ENCODE data around the gene KCNJ12. TPM values are rescaled to one million over a fixed set of nuclear protein-coding genes. Genes with fewer than 3 reads are reported as not detected.

KCNJ12 gene
- polyA plus RNA-seq, 3 donors = not detected

- intact Hi-C loops (cut with micrococcal nuclease) = no loop called here
- H3K79me2 ChIP-seq (ENCODE audit: insufficient read depth, low read length) = no peaks in the 10 kb centered on the region
- no peaks in the 10 kb centered on the region for H3K9me3 ChIP-seq (replicated peaks in 1 of 2; ENCODE audit: control insufficient read depth in 1 of 2, insufficient read depth in 1 of 2, low read length in 2 of 2)
- no peak overlapping the region for H3K4me3 ChIP-seq (replicated peaks in 1 of 3; ENCODE audit: low read depth in 2 of 3, low read length in 3 of 3)
- H3K36me3 ChIP-seq (replicated peaks in 1 of 2; ENCODE audit: control insufficient read depth in 1 of 2, insufficient read depth in 2 of 2, low read length in 2 of 2) = no peaks in the 10 kb centered on the region
- no peaks in the 10 kb centered on the region for H3K27me3 ChIP-seq (ENCODE audit: control insufficient read depth in 2 of 2, insufficient read depth in 2 of 2, low read length in 2 of 2)
- H3K9ac ChIP-seq (ENCODE audit: insufficient read depth, low read length, poor library complexity, severe bottlenecking) = no peak overlapping the region
- no peak for DNase-seq
- H3K36me3 Mint-ChIP-seq = no peaks in the 10 kb centered on the region
- H2AFZ ChIP-seq (ENCODE audit: insufficient read depth, low read depth, low read length, poor library complexity, severe bottlenecking) = no peak overlapping the region
- peaks cover 6% of the 10 kb centered on the region for H3K4me1 Mint-ChIP-seq
- no peak overlapping the region for H3K27ac Mint-ChIP-seq
- peaks cover 4 to 10% (median 5%) of the 10 kb centered on the region in 3 donors for H3K27me3 Mint-ChIP-seq (ENCODE audit: low read depth in 3 of 3)
- no peak overlapping the region for H3K27ac ChIP-seq (ENCODE audit: low read depth in 1 of 2, low read length in 2 of 2)
- H3K9me3 Mint-ChIP-seq = peaks cover 0 to 2% (median 0%) of the 10 kb centered on the region in 7 donors
- no peak overlapping the region for H3K4me3 Mint-ChIP-seq
- no peaks in the 10 kb centered on the region for H3K4me1 ChIP-seq (ENCODE audit: control insufficient read depth in 1 of 2, insufficient read depth in 2 of 2, low read length in 2 of 2)
- H3K4me2 ChIP-seq (replicated peaks; ENCODE audit: extremely low read depth, low read length, poor library complexity, severe bottlenecking) = no peak overlapping the region
- no peaks in the 10 kb centered on the region for H4K20me1 ChIP-seq (ENCODE audit: insufficient read depth, low read length)
- no peak for TF ChIP-seq CTCF (IDR thresholded peaks at IDR 0.05)
- 88% methylated on average over 7 of the region's 10 CpGs for WGBS (ENCODE audit: insufficient coverage)
Measured at GRCh38 chr17:21357696-21358656, 18.2 kb upstream of the KCNJ12 start.

DNA sequence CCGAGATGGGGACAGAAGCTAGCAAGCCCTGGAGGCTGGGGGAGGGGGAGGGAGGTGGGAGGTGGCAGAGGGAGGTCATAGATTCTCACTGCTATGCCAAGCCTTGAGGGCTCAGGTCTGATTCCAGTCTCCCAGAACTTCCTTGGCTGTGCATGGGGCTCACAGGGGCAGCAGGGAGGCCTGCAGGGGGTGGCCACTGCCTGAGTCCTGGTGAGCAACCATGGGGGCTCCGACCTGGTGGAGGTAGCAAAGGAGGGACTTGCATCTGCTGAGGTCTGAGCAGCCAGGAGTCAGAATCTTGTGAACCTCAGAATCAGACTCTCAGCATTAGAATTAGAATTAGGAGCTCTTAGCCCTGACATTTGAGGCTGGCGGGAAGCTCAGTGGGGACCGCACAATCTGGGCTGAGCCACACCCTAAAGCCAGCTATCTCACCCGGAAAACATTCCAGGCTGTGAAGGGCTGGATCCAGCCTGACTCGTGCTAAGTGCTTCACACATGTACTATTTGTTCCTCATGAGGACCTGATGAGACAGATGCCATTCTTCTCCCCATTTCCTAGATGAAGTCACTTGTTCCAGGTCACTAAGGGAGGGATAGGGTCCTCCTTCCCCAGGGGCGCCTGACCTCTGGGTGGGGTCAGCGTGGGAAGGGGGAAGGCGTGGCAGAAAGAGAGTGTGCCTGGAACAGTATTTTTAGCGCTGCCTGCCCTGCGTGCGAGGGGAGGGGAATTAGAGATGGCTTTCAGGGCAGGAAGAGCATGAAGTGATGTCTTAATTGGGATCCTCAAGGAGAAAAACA is 17.3 kb upstream of the KCNJ12 start:
- H3K4me3 ChIP-seq (replicated peaks in 1 of 3; ENCODE audit: low read depth in 2 of 3, low read length in 3 of 3) = no peak overlapping the region
- 94% methylated on average over 9 of the region's 12 CpGs for WGBS (ENCODE audit: insufficient coverage)
- Mint-ChIP-seq H3K27me3 (ENCODE audit: low read depth in 3 of 3) (peaks cover 4 to 7% (median 5%) of the 10 kb centered on the region in 3 donors), H3K9me3 (peaks cover 0 to 2% (median 0%) of the 10 kb centered on the region in 7 donors), H3K36me3 (no peaks in the 10 kb centered on the region), H3K4me3 (no peak overlapping the region), H3K27ac (no peak overlapping the region), H3K4me1 (no peaks in the 10 kb centered on the region)
- H3K9me3 ChIP-seq (replicated peaks in 1 of 2; ENCODE audit: control insufficient read depth in 1 of 2, insufficient read depth in 1 of 2, low read length in 2 of 2) = no peaks in the 10 kb centered on the region
- intact Hi-C loops (cut with micrococcal nuclease) = no loop called here
- no peak for TF ChIP-seq CTCF (IDR thresholded peaks at IDR 0.05)
- no peak overlapping the region for H3K27ac ChIP-seq (ENCODE audit: low read depth in 1 of 2, low read length in 2 of 2)
- no peak overlapping the region for H3K9ac ChIP-seq (ENCODE audit: insufficient read depth, low read length, poor library complexity, severe bottlenecking)
- H3K36me3 ChIP-seq (replicated peaks in 1 of 2; ENCODE audit: control insufficient read depth in 1 of 2, insufficient read depth in 2 of 2, low read length in 2 of 2) = no peaks in the 10 kb centered on the region
- no peaks in the 10 kb centered on the region for H3K4me1 ChIP-seq (ENCODE audit: control insufficient read depth in 1 of 2, insufficient read depth in 2 of 2, low read length in 2 of 2)
- no peaks in the 10 kb centered on the region for H3K27me3 ChIP-seq (ENCODE audit: control insufficient read depth in 2 of 2, insufficient read depth in 2 of 2, low read length in 2 of 2)
- H4K20me1 ChIP-seq (ENCODE audit: insufficient read depth, low read length) = no peaks in the 10 kb centered on the region
- no peaks in the 10 kb centered on the region for H3K79me2 ChIP-seq (ENCODE audit: insufficient read depth, low read length)
- no peak overlapping the region for H2AFZ ChIP-seq (ENCODE audit: insufficient read depth, low read depth, low read length, poor library complexity, severe bottlenecking)
- H3K4me2 ChIP-seq (replicated peaks; ENCODE audit: extremely low read depth, low read length, poor library complexity, severe bottlenecking) = no peak overlapping the region
- no peak for DNase-seq

All from CD14-positive monocyte (primary cell).